GM19467 (cell line): ENCODE data around the gene TCF4.

Experiments
- ATAC-seq: cut with Tn5 transposase; IDR thresholded peaks from one replicate; pipeline ENCODE4 v1.9.1; 2021; ENCODE audit warnings: mild to moderate bottlenecking, moderate library complexity; ENCODE audit not compliant: unreplicated experiment

The TCF4 gene

GRCh38 chr18:55418439-55418838 lies 169.6 kb downstream of the TCF4 start:
- ATAC-seq, result no peak

GRCh38 chr18:55416791-55417190 lies 171.2 kb downstream of the TCF4 start:
- no peak for ATAC-seq

GRCh38 chr18:55415258-55415871 lies 172.6 kb downstream of the TCF4 start:
- peak; percentile 74 for ATAC-seq

GRCh38 chr18:55414475-55414874 lies 173.5 kb downstream of the TCF4 start:
- ATAC-seq, result no peak

- ATAC-seq, result no peak
Measured at GRCh38 chr18:55413474-55413873, 174.5 kb downstream of the TCF4 start.

- no peak for ATAC-seq
Measured at GRCh38 chr18:55407774-55408535, 180.0 kb downstream of the TCF4 start.

GRCh38 chr18:55407191-55407590 lies 180.8 kb downstream of the TCF4 start:
- ATAC-seq, result no peak

- ATAC-seq, result no peak
Measured at GRCh38 chr18:55406451-55406991, 181.5 kb downstream of the TCF4 start.

- ATAC-seq, result no peak
Measured at GRCh38 chr18:55405893-55406406, 182.0 kb downstream of the TCF4 start.

- ATAC-seq, result no peak
Measured at GRCh38 chr18:55405475-55405874, 182.5 kb downstream of the TCF4 start.

- no peak for ATAC-seq
Measured at GRCh38 chr18:55404832-55405465, 183.0 kb downstream of the TCF4 start.

- no peak for ATAC-seq
Measured at GRCh38 chr18:55404136-55404830, 183.7 kb downstream of the TCF4 start.

GRCh38 chr18:55403421-55403949 lies 184.5 kb downstream of the TCF4 start:
- ATAC-seq, result no peak

GRCh38 chr18:55402731-55403405 lies 185.1 kb downstream of the TCF4 start:
- ATAC-seq, result no peak

- no peak for ATAC-seq
Measured at GRCh38 chr18:55401638-55402191, 186.3 kb downstream of the TCF4 start.

GRCh38 chr18:55400590-55401541 lies 187.1 kb downstream of the TCF4 start:
- no peak for ATAC-seq

- ATAC-seq, result no peak
Measured at GRCh38 chr18:55400081-55400480, 187.9 kb downstream of the TCF4 start.

- ATAC-seq, result no peak
Measured at GRCh38 chr18:55398858-55399257, 189.1 kb downstream of the TCF4 start.

GRCh38 chr18:55396979-55397378 lies 191.0 kb downstream of the TCF4 start:
- ATAC-seq, result no peak
